Smooth muscle cell of the brain vasculature (primary cell): ENCODE data around the gene BRSK1.

Source experiments
- DNase-seq: peaks from one replicate; pipeline ENCODE4 v3.0.0-alpha.2; 2012; ENCODE audit warnings: low read depth, low spot score

Gene BRSK1

DNA sequence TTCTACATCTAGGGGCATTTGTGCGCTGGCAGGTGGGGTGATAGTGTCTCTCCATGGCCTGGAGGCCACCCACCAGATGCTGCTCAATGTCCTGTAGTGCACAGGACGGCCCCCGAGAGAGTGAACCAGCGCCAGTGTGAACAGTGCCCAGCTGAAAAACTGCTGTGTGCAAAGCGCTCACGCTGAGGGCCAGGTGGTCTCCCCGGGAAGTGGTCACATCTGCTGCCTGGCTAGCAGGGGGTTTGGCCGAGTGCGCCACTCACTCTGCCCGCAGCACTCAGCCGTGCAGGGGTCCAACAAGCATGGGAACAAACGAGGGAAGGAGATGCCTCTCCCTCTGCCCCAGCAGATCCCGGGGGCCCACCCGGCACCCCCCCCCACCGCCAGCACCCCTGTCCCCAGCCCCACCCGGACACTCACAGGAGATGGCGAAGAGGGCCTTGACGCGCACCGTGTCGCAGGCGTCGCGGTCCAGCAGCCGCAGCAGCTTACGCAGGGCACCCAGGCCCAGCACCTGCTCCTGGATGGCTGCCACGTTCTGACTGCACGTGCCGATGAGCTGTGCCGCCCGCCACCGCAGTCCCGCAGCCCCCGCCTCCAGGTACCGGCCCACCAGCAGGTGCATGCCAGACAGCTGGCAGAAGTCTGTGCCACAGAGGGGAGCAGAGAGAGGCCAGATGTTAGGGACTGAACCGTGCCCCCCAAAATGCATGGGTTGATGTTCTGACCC, 9.7 kb upstream of the BRSK1 start:
- no peak for DNase-seq

DNA sequence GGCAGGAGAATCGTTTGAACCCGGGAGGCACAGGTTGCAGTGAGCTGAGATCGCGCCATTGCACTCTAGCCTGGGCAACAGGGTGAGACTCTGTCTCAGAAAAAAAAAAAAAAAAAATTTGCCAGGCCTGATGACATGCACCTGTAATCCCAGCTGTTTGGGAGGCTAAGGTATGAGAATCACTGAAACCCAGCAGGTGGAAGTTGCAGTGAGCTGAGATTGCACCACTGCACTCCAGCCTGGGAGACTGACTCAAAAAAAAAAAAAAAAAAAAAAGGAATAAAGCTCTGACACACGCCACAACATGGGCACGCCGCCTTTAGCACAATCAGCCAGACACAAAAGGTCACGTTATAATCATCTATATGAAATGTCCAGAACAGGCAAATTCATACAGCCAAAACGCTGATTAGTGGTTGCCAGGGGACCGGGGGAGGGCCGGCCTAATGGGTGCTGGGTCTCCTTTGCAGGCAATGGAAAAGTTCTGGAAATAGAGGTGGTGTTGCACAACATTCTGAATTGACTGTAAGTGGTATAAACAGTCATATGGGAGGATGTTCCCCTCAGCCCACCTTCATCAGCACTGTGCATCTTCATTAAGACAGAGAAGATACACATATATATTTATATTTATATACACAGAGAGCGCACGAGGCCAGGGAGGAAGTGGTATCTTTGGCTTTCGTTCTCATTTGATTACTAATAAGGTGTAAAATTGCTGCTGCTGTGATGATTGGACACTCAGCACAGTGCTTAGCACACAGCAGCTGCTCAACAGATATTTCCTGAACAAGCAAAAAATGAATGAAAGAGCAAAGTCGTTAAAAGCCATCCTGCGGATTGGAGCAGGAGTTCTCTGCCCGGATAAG, 7.7 kb upstream of the BRSK1 start:
- no peak for DNase-seq

DNA sequence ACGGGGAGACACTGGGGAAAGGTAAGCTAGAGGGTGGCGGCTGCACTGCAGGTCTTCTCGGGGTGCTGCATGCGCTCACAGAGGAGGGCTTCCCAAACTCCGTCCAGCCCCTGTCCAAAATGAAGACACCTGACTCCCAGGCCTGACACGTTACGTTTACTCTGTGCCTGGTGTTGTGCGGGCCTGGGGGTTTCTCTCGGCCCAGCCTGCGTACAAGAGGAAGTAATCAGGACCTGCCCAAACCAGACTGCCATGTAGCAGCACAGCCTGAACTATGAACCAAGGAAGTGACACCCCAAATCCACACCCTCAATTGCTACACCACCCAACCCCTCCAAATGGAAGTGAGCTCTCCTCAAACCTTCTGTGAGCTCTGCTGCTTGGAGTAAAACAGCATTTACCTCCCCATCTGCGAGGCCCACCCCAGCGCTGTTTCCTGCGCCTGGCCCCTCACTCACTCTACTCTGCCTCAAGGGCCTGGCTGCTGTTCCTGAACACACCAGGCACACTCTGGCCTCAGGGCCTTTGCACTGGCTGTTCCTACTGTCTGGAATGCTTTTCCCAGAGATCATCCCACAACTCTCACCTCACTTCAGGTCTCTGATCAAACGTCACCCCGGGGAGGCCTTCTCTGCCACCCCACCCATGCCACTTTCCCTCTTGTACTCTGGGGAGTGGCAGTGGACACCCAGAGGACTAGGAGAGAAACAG, 6.9 kb upstream of the BRSK1 start:
- no peak for DNase-seq

DNA sequence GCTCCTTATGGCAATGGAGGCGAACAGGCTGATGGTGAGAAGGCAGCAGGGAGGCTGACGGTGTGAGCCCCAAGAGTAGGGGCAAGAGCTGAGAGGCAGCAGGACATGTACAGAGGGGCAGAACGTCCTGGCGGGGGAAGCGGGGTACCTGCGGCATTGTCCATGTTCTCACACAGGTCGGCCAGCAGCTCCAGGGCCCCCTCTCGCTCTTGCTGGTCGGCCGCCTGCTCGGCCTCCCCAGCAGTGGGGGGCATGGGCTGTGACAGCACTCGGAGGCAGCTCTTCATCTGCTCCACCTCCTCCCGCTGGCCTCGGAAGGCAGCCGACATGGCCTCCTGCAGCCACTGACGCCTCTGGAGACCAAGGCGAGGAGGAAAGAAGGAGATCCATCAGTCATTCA, 6.3 kb upstream of the BRSK1 start:
- DNase-seq: no peak

DNA sequence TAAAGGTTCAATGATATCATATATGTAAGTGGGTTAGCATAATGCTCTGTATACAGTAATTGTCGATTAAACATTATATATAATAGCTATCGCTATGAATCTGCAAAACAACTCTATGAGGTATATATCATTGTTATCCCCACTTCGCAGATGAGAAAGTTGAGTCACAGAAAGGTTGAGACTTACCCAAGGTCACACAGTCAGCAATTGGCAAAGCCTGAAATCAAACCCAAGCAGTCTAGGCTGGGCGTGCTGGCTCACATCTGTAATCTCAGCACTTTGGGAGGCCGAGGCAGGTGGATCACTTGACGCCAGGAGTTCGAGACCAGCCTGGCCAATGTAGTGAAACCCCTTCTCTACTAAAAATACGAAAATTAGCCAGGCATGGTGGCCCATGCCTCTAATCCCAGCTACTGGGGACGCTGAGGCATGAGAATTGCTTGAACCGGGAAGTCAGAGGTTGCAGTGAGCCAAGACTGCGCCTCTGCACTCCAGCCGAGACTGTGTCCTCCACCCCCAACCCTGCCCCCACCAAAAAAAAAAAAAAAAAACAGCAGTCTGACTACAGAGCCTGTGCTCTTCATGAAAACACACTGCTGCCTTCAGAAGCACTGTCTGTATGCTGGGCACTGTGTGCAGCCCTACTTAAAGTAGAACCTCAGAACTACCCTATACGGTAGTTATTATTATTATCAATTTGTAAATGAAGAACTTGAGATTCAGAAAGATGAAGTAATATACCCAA, 5.2 kb upstream of the BRSK1 start:
- no peak for DNase-seq

DNA sequence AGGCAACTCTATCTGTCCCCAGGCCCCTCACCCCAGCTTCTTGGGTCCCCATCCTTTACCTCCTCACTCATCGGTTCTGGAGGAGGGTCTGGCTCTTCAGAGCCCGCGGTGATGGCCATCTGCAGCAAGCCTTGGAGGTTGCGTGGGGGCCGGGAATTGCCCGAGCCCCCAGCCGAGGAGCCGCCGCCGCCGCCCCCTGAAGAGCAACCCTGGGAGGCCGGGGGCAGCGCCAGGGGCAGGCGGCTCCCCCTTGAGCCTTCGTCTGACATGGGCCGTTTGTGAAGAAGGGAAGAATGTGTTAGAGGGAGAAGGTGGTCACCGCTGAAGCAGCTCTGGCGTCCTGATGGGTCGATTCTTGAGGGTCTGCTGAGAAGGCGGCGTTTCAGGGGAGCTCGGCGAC, 4.5 kb upstream of the BRSK1 start:
- DNase-seq: no peak

DNA sequence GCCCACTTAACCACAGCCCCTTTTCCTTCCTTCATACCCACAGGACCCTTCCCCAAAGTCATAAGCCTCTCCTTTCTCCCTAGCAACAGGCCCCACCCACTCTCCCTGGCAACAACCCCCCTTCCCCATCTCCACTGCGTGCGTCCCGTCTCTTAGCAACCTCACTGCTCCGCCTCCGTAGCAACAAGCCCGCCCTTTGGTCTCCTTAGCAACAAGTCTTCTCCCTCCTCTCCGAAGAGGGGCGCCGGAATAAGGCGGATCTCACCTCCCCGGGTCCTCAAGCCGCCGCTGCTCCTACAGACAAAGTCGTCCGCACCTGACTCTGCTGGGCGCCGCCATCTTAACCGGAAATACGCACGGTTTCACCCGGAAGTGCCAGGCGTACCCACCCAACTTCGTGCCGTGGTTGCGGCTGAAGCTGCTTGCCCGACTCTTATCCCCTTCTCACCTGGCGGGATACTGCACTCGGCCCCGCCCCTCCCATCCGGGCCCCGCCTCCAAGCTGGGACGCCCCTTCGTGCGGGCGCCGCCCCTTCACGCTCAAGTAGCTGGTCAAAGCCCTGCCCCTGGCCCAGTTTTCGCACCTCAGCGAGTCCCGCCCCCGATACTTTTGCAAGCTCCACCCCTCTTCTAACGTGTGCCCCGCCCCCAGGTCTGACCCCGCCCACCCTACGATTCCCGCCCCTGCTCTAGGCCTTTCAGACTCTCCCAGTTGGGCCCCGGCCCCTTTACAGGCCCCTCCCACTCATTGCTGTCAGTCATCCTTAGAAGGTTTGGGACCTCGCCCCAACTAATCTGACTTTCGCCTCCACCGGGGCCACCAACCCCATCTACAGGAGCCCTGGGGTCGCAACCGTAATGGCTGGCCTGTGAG, 3.8 kb upstream of the BRSK1 start, which contains the start of gene HSPBP1:
Gene HSPBP1, minus strand, starts transcription at position 341 of the 874 bp plus-strand sequence. CDS start 502 bp downstream, outside the sequence.
- peak; percentile 87 for DNase-seq

DNA sequence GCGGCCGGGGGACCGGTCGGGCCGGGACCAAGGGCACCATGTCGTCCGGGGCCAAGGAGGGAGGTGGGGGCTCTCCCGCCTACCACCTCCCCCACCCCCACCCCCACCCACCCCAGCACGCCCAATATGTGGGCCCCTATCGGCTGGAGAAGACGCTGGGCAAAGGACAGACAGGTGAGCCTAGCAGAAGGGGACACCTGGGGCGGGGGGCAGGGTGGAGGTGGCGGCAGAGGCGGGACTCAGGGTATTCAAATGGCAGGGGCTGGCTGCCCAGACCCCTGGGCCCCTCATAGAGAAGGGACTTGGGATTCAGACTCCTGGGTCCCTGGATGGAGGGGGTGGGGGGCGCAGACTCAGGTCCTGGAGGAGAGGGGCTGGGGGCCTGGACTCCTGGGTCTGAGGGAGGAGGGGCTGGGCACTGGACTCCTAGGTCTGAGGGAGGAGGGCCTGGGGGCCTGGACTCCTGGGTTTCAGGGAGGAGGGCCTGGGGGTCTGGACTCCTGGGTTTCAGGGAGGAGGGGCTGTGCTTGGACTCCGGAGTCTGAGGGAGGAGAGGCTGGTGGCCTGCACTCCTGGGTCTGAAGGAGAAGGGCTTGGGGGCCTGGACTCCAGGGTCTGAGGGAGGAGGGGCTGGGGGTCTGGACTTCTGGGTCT, 735 bp downstream of the BRSK1 start:
- DNase-seq: no peak

DNA sequence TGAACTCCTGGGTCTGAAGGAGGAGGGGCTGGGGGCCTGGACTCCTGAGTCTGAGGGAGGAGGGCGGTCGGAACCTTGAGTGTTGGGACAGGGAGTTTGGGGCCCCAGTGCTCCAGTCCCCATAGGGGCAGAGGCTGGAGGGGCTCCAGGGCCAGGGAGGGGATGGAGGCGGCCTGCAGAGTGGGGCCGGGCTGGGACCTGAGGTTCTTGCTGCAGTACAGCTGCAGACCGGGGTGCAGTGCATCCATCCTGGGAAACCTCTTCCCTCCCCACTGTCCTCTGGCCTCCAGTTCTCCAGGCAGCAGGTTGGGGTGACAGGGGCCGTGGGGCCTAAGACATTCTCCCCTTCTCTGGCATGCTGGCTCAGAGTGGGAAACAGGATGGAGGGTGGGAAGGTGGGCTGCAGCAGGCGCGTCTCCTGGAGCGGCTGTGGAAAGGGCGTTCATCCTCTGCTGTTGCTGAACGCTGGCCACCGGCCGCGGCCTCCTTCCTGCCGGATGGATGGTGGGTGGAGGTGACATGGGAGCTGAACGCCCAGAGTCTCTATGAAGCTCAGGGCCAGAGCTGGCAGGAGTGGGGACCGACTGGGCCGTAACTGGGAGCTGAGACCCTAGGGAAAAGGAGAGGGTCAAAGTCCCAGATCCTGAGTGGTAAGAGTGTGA, 1.6 kb downstream of the BRSK1 start:
- DNase-seq: no peak

DNA sequence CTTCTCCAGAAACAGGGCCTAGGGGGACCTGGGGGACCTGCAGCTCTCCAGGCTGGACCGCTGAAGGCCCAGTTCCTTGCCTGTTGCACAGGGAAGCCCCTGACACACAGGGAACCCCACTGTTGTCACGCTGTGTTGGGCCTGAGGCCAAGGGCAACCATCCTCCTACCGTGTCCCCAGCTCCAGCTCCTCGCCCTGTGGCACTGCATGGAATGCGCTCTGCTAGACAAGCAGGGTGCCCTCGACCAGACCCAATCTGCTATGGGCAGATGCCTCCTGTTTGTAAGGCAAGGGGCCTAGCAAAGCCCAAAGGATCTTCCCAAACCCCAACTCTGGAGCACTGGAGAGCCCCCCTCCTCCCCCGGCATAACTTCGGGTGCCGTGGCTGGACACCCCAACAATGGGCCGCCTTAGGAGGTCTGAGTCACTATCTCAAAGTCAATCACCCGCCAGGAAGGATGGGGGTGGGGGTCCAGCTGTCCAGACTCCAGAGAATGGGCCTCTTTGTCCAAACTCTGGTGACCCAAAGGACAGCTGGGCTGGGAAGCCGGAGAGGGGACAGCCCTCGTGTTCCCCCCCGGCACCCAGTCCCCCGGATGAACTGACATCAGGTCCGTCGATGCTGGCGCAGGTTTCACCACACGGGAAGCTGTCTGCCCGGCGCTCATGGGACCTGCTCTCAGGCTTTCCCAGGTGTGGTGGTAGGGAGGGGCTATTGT, 3.7 kb downstream of the BRSK1 start:
- no peak for DNase-seq

DNA sequence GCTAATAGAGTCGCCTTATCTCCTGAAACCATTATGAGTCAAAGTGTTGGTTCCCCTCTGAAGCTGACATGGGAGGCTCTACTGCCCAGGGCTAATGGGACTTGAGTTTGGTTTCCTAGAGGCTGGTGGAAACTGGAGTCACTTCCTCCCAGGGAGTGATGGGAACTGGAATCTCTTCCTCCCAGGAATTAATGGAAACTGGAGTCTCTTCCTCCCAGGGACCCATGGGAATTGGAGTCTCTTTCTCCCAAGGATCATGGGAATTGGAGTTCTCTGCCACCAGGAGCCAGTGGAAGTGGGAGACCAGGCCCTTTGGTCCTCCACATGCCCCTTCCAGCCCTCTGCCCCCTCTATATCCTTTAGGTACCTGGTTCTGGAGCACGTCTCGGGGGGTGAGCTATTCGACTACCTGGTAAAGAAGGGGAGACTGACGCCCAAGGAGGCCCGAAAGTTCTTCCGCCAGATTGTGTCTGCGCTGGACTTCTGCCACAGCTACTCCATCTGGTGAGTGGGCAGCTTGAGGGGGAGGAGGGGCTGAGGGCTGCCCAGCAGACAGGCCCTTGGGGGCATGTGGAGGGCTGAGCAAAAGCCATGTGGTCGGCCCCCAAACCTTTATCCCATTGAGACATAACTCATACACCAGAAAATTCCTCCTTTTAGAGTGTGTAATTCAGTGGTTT, 5.5 kb downstream of the BRSK1 start:
- DNase-seq: no peak

DNA sequence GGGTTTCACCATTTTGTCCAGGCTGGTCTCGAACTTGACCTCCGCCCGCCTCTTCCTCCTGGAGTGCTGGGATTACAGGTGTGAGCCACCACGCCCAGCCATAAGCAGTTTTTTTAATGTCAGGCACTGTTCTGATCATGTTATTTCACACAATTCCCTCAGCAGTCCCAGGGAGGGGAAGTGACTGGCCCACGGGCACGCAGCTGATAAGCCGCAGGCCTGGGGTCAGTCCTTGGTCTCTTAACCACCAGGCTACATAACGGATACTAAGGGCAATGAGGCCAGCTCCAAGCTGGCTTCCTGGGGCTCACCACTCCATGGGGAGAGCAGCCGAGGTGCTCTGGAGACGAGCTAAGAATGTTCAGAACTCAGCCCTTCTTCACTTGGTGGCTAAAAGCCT, 13.5 kb downstream of the BRSK1 start:
- no peak for DNase-seq

DNA sequence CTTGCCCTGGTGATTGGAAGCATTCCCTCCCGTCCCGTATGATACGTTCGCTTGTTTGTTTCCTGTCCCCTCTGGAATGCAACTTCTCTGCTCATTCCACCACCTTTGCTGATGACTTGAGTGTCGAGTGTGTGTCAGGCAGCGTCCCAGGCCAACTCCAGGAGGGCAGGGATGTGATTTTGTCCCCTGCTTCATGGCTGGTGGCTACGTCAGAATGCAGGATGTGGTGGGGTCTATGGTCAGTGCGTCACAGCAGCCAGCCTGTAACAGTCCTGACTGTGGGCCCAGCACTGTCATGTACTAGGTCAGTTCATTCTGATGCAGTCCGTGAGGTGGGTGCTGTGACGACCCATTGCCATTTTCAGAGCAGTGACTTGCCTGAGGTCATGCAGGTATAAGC, 16.2 kb downstream of the BRSK1 start:
- DNase-seq: no peak

DNA sequence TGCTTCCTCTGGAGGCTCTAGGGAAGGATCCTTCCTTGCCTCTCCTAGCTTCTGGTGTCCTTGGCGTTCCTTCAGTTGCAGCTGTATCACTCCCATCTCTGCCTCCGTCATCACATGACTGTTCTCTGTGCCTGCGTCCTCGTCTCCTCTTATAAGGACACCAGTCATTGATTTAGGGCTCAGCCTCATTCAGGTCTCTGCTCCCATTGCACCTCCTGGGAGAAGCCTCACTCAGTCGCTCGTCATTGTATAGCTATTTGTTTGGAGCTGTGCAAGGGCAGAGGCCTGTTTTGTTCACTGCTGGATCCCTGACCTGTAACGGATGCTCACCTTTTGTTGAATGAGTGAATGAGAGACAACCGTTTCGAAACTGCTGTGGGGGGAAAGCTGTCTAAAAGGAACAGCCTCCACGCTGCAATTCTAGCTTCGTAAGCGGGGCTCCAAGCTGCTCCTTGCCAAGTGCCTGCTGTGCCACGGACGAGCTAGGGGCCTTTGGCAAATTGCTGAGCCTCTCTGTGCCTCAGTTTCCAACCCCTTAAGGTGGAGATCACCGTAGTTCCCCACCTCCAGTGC, 17.2 kb downstream of the BRSK1 start:
- DNase-seq: no peak

DNA sequence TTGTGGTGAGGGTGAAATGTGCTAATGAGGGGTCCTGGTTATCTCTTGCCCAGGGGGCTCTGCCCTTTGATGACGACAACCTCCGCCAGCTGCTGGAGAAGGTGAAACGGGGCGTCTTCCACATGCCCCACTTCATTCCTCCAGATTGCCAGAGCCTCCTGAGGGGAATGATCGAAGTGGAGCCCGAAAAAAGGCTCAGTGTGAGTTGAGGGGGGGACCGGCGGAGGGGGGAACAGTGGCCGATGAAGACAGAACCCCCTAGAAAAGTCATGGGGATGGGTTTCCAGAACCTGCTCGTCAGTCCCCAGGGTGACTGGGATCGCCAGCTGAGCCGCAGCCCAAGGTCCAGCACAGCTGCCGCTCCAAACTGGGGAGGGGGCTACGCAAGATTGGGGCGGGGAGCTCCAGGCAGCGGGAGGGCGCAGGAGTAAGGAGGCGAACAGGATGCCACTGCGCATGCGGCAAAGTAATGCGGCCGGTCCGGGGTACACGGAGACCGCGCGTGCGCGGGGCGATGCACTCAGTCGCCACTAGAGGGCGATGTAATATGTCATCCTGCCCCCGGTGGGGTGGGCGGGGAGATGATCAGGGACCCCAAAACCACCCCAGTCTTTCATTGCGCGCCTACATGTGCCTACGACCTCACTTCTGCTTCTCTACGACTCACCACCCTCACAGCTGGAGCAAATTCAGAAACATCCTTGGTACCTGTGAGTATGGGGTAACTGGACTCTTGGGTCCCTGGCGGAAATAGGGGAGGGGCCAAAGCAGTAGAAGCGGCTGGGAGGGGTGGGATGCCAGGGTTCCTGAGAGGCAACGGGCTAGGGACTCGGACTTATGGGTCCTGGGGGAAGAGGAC, 17.9 kb downstream of the BRSK1 start:
- DNase-seq: peak; percentile 51

DNA sequence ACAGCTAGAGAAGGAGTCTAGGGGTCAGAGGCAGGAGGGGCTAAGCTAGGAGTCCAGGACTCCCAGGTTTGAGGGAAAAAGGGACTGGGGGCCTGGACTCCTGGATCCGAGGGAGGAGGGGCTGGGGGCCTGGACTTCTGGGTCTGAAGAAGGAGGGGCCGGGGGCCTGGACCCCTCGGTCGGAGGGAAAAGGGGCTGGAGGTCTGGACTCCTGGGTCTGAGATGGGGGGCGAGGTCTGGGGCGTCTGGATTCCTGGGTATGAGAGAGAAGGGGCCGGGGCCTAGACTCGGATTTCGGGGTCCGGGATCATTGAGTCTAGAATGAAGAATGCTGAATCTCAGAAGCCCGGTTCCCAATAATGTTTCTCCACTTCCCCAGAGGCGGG, 18.5 kb downstream of the BRSK1 start:
- DNase-seq: no peak

DNA sequence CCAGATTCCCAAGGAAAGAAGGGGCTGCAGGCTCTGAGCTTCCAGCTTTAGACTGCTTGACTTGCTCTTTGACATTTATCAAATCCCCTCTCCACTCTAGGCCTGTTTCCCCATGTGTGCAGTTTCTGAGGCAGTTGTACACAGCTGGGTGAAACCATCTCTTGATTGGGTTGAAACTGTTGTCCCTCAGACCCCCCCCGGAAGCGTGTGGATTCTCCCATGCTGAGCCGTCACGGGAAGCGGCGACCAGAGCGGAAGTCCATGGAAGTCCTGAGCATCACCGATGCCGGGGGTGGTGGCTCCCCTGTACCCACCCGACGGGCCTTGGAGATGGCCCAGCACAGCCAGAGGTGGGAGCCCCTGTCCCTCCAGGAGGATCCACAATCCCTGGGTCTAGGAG, 19.7 kb downstream of the BRSK1 start:
- no peak for DNase-seq
